Measurements from ENCODE around the gene BCL11A. TPM values are rescaled to one million over a fixed set of nuclear protein-coding genes. Genes with fewer than 3 reads are reported as not detected.

BCL11A gene
- total and polyA plus RNA-seq, 10 donors = 41.1 to 121 (median 84.0) TPM

DNA sequence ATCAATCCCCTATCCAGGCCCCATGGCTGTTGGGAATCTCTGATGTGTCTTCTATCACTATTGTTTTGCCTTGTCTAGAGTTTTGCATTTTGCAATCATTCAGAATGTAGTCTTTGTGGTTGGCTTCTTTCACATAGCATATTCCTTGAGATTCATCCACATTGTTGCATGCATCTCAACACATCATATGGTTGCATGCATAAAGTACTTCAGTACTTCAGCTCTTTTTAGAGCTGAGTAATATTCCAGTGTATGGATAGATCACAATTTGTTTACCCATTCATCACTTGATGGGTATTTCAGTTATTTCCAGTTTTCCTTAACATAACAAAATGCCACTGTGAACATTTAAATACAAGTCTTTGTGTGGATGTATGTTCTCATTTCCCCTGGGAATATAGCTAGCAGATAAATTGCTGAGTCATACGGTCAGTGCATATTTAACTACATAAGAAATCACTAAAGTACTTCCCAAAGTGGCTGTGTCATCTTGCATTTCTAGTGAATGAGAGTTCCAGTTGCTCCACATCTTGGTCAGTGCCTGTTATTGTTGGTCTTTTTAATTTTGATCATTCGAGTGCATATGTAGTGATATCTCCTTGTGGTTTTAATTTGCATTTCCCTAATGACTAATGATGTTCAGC, 138.8 kb downstream of the BCL11A start:
- DNase-seq = no peak
- TF ChIP-seq, protein P1, sequence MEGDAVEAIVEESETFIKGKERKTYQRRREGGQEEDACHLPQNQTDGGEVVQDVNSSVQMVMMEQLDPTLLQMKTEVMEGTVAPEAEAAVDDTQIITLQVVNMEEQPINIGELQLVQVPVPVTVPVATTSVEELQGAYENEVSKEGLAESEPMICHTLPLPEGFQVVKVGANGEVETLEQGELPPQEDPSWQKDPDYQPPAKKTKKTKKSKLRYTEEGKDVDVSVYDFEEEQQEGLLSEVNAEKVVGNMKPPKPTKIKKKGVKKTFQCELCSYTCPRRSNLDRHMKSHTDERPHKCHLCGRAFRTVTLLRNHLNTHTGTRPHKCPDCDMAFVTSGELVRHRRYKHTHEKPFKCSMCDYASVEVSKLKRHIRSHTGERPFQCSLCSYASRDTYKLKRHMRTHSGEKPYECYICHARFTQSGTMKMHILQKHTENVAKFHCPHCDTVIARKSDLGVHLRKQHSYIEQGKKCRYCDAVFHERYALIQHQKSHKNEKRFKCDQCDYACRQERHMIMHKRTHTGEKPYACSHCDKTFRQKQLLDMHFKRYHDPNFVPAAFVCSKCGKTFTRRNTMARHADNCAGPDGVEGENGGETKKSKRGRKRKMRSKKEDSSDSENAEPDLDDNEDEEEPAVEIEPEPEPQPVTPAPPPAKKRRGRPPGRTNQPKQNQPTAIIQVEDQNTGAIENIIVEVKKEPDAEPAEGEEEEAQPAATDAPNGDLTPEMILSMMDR (IDR thresholded peaks at IDR 0.05 in 8 of 11, conservative IDR thresholded peaks at IDR 0.05 in 3 of 11) = no peak
- TF ChIP-seq POLR2AphosphoS5 (IDR thresholded peaks at IDR 0.05) (no peak), POLR2A (IDR thresholded peaks at IDR 0.05) (no peak)
- intact Hi-C loops (cut with DNase I; ENCODE audit: low total_unique reads) = no loop called here
- peaks cover 0 to 67% (median 32%) of the 10 kb centered on the region in 6 donors for H3K4me1 ChIP-seq
- no peaks in the 10 kb centered on the region for H3K27me3 ChIP-seq (replicated peaks in 1 of 7)
- H3K36me3 ChIP-seq = no peaks in the 10 kb centered on the region
- no peaks in the 10 kb centered on the region for H3K9me3 ChIP-seq
- 55 to 81% (median 69%) methylated on average over 2 of the region's 2 CpGs for WGBS, 5 donors
- H3K4me3 ChIP-seq = no peak overlapping the region
- peak overlapping the region in 4 of 8 donors; percentile 55 to 73 (median 61) for H3K27ac ChIP-seq

DNA sequence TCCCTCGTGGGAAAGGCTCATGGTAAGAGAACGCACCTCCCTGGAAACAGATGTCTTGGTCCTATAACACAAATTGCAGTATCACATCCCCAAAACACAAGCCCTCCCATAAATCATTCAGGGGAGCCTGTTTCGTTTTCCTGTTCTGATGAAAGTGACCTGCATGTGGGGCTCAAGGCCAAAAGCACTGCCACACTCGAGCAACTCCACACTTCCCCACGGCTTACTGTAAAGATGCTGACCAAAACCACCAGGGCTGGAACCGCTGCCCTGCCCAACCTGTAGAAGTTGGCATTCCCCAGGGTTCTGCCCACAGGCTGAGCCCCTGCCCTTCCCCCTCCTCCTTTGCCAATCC, 139.7 kb downstream of the BCL11A start:
- H3K27me3 ChIP-seq (replicated peaks in 1 of 7) = peaks cover 0 to 3% (median 0%) of the 10 kb centered on the region in 7 donors
- WGBS, 5 donors = 10 to 37% (median 36%) methylated on average over 6 of the region's 6 CpGs
- DNase-seq = no peak
- H3K4me1 ChIP-seq = peaks cover 0 to 75% (median 32%) of the 10 kb centered on the region in 6 donors
- H3K36me3 ChIP-seq = no peaks in the 10 kb centered on the region
- intact Hi-C loops (cut with DNase I; ENCODE audit: low total_unique reads) = no loop called here
- peak overlapping the region; percentile 5 to 73 (median 48) for H3K27ac ChIP-seq
- TF ChIP-seq, protein P1 (IDR thresholded peaks at IDR 0.05 in 8 of 11, conservative IDR thresholded peaks at IDR 0.05 in 3 of 11) = no peak
- TF ChIP-seq POLR2A (IDR thresholded peaks at IDR 0.05) = no peak
- peak in 1 of 3 donors; percentile 39 for TF ChIP-seq POLR2AphosphoS5 (IDR thresholded peaks at IDR 0.05)
- no peak overlapping the region for H3K4me3 ChIP-seq
- no peaks in the 10 kb centered on the region for H3K9me3 ChIP-seq

DNA sequence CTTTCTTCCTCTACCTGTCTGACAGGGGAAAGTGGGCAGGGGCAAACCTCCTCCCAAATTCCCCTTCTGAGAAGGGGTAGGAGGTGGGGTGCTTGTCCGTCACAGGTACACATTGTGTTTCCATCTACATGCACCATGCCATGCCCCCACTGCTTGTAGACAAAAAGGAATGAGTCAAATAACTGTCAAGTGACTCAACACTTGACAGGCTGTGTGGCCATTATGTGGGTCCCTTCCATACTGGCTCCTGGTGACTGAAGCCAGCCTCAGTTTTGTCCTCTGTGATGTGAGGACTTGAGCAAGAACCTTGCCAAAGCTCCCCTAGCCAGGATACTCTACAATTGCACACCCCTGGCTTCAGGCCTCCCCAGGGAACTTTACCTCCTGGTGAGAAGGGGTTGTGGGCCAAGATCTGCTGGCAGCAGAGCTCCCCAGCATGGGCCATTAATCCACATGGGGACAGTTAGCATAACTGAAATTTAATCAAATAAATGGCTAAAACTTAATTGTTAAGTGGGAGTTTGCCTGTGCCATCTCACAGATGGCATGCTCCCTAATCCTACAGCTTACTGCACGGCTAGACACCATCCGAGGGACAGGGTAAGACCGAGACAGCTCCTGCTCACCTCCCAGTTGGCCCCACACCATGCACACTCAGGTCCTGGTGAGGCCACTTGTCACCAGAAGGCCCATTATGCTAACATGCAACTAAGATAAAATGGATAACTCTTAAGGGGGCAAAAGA, 140.2 kb downstream of the BCL11A start:
- no peaks in the 10 kb centered on the region for H3K36me3 ChIP-seq
- H3K27me3 ChIP-seq (replicated peaks in 1 of 7) = peaks cover 0 to 3% (median 0%) of the 10 kb centered on the region in 7 donors
- DNase-seq = no peak
- H3K27ac ChIP-seq = peak overlapping the region in 6 of 8 donors; percentile 5 to 73 (median 58)
- H3K4me3 ChIP-seq = no peak overlapping the region
- TF ChIP-seq, protein P1 (IDR thresholded peaks at IDR 0.05 in 8 of 11, conservative IDR thresholded peaks at IDR 0.05 in 3 of 11) = no peak
- TF ChIP-seq POLR2AphosphoS5 (IDR thresholded peaks at IDR 0.05) = no peak
- no peak for TF ChIP-seq POLR2A (IDR thresholded peaks at IDR 0.05)
- 43 to 70% (median 60%) methylated on average over 4 of the region's 4 CpGs for WGBS, 5 donors
- intact Hi-C loops (cut with DNase I; ENCODE audit: low total_unique reads) = no loop called here
- peaks cover 0 to 76% (median 32%) of the 10 kb centered on the region in 6 donors for H3K4me1 ChIP-seq
- no peaks in the 10 kb centered on the region for H3K9me3 ChIP-seq

DNA sequence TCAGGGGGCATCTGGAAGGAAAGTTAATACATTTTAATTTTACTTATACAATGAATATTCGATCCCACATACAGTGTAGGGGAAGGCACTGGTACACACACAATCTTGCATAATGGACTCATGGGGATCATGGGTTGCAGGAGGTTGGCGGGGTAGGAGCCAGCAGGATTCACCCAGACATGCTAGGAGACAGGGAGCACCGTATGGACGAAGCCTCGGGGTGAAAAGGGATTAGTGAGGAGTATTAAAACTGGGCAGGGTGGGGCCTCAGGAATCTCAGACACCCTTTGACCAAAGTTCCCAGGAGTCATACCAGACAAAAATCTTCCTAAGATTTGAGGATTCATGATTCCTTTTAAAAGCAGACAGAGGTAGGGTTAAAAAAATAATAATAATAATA, 140.8 kb downstream of the BCL11A start:
- TF ChIP-seq POLR2A (IDR thresholded peaks at IDR 0.05) = no peak
- TF ChIP-seq, protein P1 (IDR thresholded peaks at IDR 0.05 in 8 of 11, conservative IDR thresholded peaks at IDR 0.05 in 3 of 11) = no peak
- no peak for TF ChIP-seq POLR2AphosphoS5 (IDR thresholded peaks at IDR 0.05)
- H3K4me3 ChIP-seq = no peak overlapping the region
- peak overlapping the region in 3 of 8 donors; percentile 61 to 73 (median 61) for H3K27ac ChIP-seq
- H3K36me3 ChIP-seq = no peaks in the 10 kb centered on the region
- H3K4me1 ChIP-seq = peaks cover 0 to 81% (median 32%) of the 10 kb centered on the region in 6 donors
- 74 to 89% (median 85%) methylated on average over 5 of the region's 5 CpGs for WGBS, 5 donors
- intact Hi-C loops (cut with DNase I; ENCODE audit: low total_unique reads) = no loop called here
- no peak for DNase-seq
- peaks cover 0 to 3% (median 0%) of the 10 kb centered on the region in 7 donors for H3K27me3 ChIP-seq (replicated peaks in 1 of 7)
- no peaks in the 10 kb centered on the region for H3K9me3 ChIP-seq
